Esophagus squamous epithelium (tissue), 5 donors: Measurements from ENCODE around the gene COL6A2. TPM values are rescaled to one million over a fixed set of nuclear protein-coding genes. Genes with fewer than 3 reads are reported as not detected.

Experiments used
- DNase-seq: peaks from one replicate; lab custom pipeline; 2025; lab: John Stamatoyannopoulos, UW
- H3K27ac ChIP-seq, 4 donors: fragments of 200-600 bp; sonication (generic); one replicate each; pipeline ENCODE4 v1.5.1; 2016 to 2019; ENCODE audit warnings: mild to moderate bottlenecking in 1 of 4
- H3K27me3 ChIP-seq, 4 donors: fragments of 200-600 bp; sonication (generic); 1 replicate in 3 of 4; 2 replicates in 1 of 4; pipeline versions ENCODE4 v1.5.1 to v1.6.0; 2017 to 2021; ENCODE audit warnings: antibody characterized with exemption in 1 of 4
- H3K36me3 ChIP-seq, 3 donors: fragments of 200-600 bp; sonication (generic); one replicate each; pipeline ENCODE4 v1.5.1; 2016 to 2019
- H3K4me1 ChIP-seq, 3 donors: fragments of 200-600 bp; sonication (generic); one replicate each; pipeline ENCODE4 v1.5.1; 2017 to 2019
- H3K4me3 ChIP-seq, 4 donors: fragments of 200-600 bp; sonication (generic); 1 replicate in 3 of 4; 2 replicates in 1 of 4; pipeline ENCODE4 v1.5.1; 2016 to 2019; ENCODE audit warnings: mild to moderate bottlenecking in 2 of 4, moderate library complexity in 1 of 4
- H3K9me3 ChIP-seq, 3 donors: fragments of 200-600 bp; sonication (generic); one replicate each; pipeline ENCODE4 v1.5.1; 2016 to 2019
- POLR2A ChIP-seq, 4 donors: fragments of 450-650 bp; IDR thresholded peaks; one replicate each; pipeline ENCODE4 v1.6.1; 2017; ENCODE audit warnings: antibody characterized with exemption in 4 of 4, mild to moderate bottlenecking in 4 of 4, moderate library complexity in 3 of 4
- WGBS, 2 donors: methylation state at CpG; one replicate each; pipeline ENCODE4 v1.1.5; 2018; 5-methylcytosine and 5-hydroxymethylcytosine counted together
- intact Hi-C: fragments of 100-400 bp; cut with DNase I; formaldehyde crosslinking; loops from one replicate; pipeline ENCODE4 v1.15.0; 2022
- total RNA-seq, 4 donors: library from RNA; depleted of rRNA; stranded (reverse); fragments of >200 nt; gene quantifications; one replicate each; pipeline ENCODE4 v1.1.0, GENCODE V29; 2016
- TF ChIP-seq, protein P1 (sequence below), 6 experiments: fragments of 450-650 bp in 4 of 6; fragments of 200-600 bp in 2 of 6; sonication (generic) in 2 of 6; IDR thresholded peaks; one replicate each; pipeline ENCODE4 v1.5.1; 2016 to 2019; ENCODE audit warnings: antibody characterized with exemption in 6 of 6, mild to moderate bottlenecking in 4 of 6, moderate library complexity in 4 of 6
- donor health status: DM: yes; HTN: yes; CAD: no.

COL6A2 gene
- total RNA-seq, 4 donors from 2014 or later, result 23.0 to 328 (median 62.0) TPM

DNA sequence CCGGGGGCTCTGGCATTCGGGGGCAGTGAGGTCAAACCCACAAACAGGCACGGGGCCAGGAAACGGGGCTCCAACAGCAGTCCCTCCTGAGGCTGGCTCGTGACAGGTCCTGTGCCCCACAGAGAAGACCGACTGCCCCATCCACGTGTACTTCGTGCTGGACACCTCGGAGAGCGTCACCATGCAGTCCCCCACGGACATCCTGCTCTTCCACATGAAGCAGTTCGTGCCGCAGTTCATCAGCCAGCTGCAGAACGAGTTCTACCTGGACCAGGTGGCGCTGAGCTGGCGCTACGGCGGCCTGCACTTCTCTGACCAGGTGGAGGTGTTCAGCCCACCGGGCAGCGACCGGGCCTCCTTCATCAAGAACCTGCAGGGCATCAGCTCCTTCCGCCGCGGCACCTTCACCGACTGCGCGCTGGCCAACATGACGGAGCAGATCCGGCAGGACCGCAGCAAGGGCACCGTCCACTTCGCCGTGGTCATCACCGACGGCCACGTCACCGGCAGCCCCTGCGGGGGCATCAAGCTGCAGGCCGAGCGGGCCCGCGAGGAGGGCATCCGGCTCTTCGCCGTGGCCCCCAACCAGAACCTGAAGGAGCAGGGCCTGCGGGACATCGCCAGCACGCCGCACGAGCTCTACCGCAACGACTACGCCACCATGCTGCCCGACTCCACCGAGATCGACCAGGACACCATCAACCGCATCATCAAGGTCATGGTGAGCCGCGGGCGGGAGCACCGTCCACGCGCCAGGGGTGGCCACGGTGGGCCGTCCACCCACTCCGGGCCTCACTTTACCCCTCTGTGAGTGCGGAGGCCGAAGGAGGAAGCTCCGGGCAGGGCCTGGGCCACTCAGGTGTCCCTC lies 14.2 kb downstream of the COL6A2 start:
- no peak for DNase-seq
- Histone ChIP-seq H3K36me3 (peaks cover 0 to 55% (median 7%) of the 10 kb centered on the region in 3 donors), H3K4me1 (peaks cover 6 to 26% (median 10%) of the 10 kb centered on the region in 3 donors), H3K4me3 (no peak overlapping the region), H3K9me3 (peaks cover 0 to 5% (median 0%) of the 10 kb centered on the region in 3 donors), H3K27ac (no peak overlapping the region), H3K27me3 (no peaks in the 10 kb centered on the region)
- intact Hi-C loops, result no loop called here
- WGBS, 2 donors, result 85 to 89% methylated on average over 12 to 16 of the region's 69 CpGs
- TF ChIP-seq, protein P1, sequence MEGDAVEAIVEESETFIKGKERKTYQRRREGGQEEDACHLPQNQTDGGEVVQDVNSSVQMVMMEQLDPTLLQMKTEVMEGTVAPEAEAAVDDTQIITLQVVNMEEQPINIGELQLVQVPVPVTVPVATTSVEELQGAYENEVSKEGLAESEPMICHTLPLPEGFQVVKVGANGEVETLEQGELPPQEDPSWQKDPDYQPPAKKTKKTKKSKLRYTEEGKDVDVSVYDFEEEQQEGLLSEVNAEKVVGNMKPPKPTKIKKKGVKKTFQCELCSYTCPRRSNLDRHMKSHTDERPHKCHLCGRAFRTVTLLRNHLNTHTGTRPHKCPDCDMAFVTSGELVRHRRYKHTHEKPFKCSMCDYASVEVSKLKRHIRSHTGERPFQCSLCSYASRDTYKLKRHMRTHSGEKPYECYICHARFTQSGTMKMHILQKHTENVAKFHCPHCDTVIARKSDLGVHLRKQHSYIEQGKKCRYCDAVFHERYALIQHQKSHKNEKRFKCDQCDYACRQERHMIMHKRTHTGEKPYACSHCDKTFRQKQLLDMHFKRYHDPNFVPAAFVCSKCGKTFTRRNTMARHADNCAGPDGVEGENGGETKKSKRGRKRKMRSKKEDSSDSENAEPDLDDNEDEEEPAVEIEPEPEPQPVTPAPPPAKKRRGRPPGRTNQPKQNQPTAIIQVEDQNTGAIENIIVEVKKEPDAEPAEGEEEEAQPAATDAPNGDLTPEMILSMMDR (IDR thresholded peaks at IDR 0.05), result no peak
- no peak for TF ChIP-seq POLR2A (IDR thresholded peaks at IDR 0.05)

DNA sequence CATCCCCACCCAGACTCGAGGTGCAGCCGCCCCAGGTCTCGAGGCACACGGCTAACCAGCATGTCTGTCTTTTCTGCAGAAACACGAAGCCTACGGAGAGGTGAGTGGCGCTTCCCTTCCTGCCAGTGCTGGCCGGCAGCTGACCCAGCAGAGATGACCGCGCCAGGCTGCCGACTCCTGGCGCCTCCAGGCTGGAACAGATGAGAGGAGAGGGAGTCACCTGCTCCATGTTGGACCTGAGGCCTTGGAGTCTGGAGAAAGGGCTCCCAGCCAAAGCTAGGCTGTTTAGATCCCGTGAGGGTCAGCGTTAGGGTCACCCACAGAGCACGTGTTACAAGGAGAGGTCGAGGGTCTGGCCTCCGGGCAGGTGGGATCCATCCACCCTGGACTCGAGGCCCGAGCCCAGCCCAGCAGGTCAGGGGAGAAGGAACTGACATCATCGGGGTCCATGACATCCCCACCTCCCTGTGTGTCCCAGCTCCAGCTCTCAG lies 14.9 kb downstream of the COL6A2 start:
- H3K27me3 ChIP-seq, result no peaks in the 10 kb centered on the region
- TF ChIP-seq, protein P1 (IDR thresholded peaks at IDR 0.05), result no peak
- TF ChIP-seq POLR2A (IDR thresholded peaks at IDR 0.05), result no peak
- H3K36me3 ChIP-seq, result peaks cover 0 to 61% (median 7%) of the 10 kb centered on the region in 3 donors
- no peak overlapping the region for H3K4me3 ChIP-seq
- peaks cover 0 to 2% (median 0%) of the 10 kb centered on the region in 3 donors for H3K9me3 ChIP-seq
- 90 to 100% methylated on average over 1 to 10 of the region's 20 CpGs for WGBS, 2 donors
- intact Hi-C loops, result no loop called here
- H3K4me1 ChIP-seq, result peaks cover 6 to 26% (median 10%) of the 10 kb centered on the region in 3 donors
- no peak for DNase-seq
- no peak overlapping the region for H3K27ac ChIP-seq

DNA sequence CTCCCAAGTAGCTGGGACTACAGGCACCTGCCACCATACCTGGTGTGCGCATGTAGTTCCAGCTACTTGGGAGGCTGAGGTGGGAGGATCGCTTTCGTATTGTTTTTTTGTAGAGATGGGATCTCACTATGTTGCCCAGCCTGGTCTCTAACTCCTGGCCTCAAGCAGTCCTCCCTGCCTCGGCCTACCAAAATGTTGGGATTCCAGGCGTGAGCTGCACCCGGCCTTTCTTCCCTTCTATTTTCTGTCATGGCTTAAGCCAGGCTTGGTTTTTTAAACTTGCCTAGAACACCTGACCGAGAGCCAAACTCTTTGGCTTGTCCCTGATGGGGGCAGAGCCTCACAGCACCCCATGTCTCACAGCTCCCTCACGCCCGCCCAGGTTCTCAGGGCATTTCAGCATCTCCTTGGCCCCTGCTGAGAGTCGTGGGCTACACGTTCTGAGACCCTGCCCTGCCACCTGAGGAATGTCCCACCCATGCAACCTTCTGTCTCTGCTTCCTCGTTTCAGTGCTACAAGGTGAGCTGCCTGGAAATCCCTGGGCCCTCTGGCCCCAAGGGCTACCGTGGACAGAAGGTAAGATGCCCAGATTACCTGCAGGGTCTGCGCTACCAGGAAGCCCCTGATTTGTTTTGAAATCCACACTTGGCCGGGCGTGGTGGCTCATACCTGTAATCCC lies 15.7 kb downstream of the COL6A2 start:
- Histone ChIP-seq H3K4me3 (no peak overlapping the region), H3K27me3 (no peaks in the 10 kb centered on the region), H3K9me3 (no peaks in the 10 kb centered on the region), H3K36me3 (peaks cover 0 to 70% (median 14%) of the 10 kb centered on the region in 3 donors), H3K27ac (no peak overlapping the region), H3K4me1 (peaks cover 6 to 26% (median 9%) of the 10 kb centered on the region in 3 donors)
- 86 to 97% methylated on average over 8 to 9 of the region's 16 CpGs for WGBS, 2 donors
- intact Hi-C loops, result no loop called here
- no peak for TF ChIP-seq POLR2A (IDR thresholded peaks at IDR 0.05)
- TF ChIP-seq, protein P1 (IDR thresholded peaks at IDR 0.05), result no peak
- no peak for DNase-seq

DNA sequence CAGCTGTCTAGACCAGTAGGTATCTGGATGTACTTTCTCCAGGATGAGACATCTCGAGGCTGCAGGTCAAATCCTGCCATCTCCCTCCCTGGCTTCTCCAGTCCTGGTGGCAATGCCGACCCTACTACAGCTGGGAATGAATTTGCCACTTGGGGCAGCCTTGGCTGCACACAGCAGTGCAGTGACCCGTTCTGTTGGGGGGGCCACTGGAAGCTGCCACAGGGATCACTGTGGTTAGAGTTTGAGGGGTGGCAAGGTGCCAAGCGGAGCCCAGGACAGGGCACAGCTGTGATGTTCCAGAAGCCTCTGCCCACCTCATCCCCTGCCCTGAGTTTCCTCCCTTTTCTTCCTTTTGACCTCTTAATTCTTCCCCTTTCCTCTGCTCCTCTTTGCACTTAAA lies 17.1 kb downstream of the COL6A2 start:
- WGBS, 2 donors, result 81 to 83% methylated on average over 4 of the region's 4 CpGs
- H3K27me3 ChIP-seq, result no peaks in the 10 kb centered on the region
- intact Hi-C loops, result no loop called here
- no peak for DNase-seq
- H3K4me1 ChIP-seq, result peaks cover 0 to 14% (median under 1%) of the 10 kb centered on the region in 3 donors
- H3K27ac ChIP-seq, result no peak overlapping the region
- no peaks in the 10 kb centered on the region for H3K9me3 ChIP-seq
- TF ChIP-seq, protein P1 (IDR thresholded peaks at IDR 0.05), result no peak
- no peak for TF ChIP-seq POLR2A (IDR thresholded peaks at IDR 0.05)
- H3K36me3 ChIP-seq, result peaks cover 0 to 83% (median 14%) of the 10 kb centered on the region in 3 donors
- H3K4me3 ChIP-seq, result no peak overlapping the region
